ENCODE data around the gene LRP1B. TPM values are rescaled to one million over a fixed set of nuclear protein-coding genes. Genes with fewer than 3 reads are reported as not detected.

LRP1B gene
- total and polyA plus RNA-seq, 2 of the 8 experiments (the other 6 are each of a cell fraction or from before 2014, with no cell fraction given), result 0.03 TPM; not detected in 1

GRCh38 chr2:140586379-140586778 is 1544.4 kb downstream of the LRP1B start (continued):
- TF ChIP-seq NRF1 (IDR thresholded peaks at IDR 0.05; ENCODE audit: low read depth, low read length), result no peak
- TF ChIP-seq POLR2A (IDR thresholded peaks at IDR 0.05; ENCODE audit: control extremely low read depth in 1 of 2, low read depth in 2 of 2, low read length in 2 of 2), result no peak
- TF ChIP-seq SIRT6 (IDR thresholded peaks at IDR 0.05; ENCODE audit: low read length), result no peak
- TF ChIP-seq RFX5 (IDR thresholded peaks at IDR 0.05; ENCODE audit: borderline replicate concordance, low read depth, low read length), result no peak
- TF ChIP-seq RNF2 (IDR thresholded peaks at IDR 0.05; ENCODE audit: borderline replicate concordance, low read depth, low read length, missing control alignments, poor library complexity, severe bottlenecking), result no peak

Data from H1 (cell line).